Hepatocyte (in vitro differentiated cells): Measurements from ENCODE around the gene TRIM44. TPM values are rescaled to one million over a fixed set of nuclear protein-coding genes. Genes with fewer than 3 reads are reported as not detected.
"Not testable (repeated sequence)": the region's sequence is repeated elsewhere in the genome, so short reads cannot be mapped to it uniquely, and the experiment has no call there.

Experiments used
- DNase-seq: peaks from one replicate; pipeline ENCODE4 v3.0.0-alpha.2; 2016; ENCODE audit warnings: low spot score
- H2AFZ ChIP-seq: fragments of 200-600 bp; sonication (generic); 2 replicates; pipeline ENCODE4 v1.6.0; 2016; ENCODE audit warnings: antibody characterized with exemption, mild to moderate bottlenecking
- H3K27ac ChIP-seq: fragments of 200-600 bp; sonication (generic); 2 replicates; pipeline ENCODE4 v1.5.1; 2016; ENCODE audit warnings: mild to moderate bottlenecking
- H3K27me3 ChIP-seq: fragments of 200-600 bp; sonication (generic); 2 replicates; pipeline ENCODE4 v1.6.1; 2016
- H3K36me3 ChIP-seq: fragments of 200-600 bp; sonication (generic); replicated peaks from 2 replicates; pipeline ENCODE4 v1.5.1; 2016; ENCODE audit warnings: low read depth; ENCODE audit not compliant: insufficient read depth
- H3K4me1 ChIP-seq: fragments of 200-600 bp; sonication (generic); 2 replicates; pipeline ENCODE4 v1.5.1; 2016; ENCODE audit warnings: mild to moderate bottlenecking, moderate library complexity; ENCODE audit not compliant: insufficient read depth
- H3K4me2 ChIP-seq: fragments of 200-600 bp; sonication (generic); 2 replicates; pipeline ENCODE4 v1.6.0; 2016
- H3K4me3 ChIP-seq: fragments of 200-600 bp; sonication (generic); 2 replicates; pipeline ENCODE4 v1.5.1; 2016; ENCODE audit warnings: mild to moderate bottlenecking
- H3K79me2 ChIP-seq: fragments of 200-600 bp; sonication (generic); 2 replicates; pipeline ENCODE4 v1.6.0; 2017; ENCODE audit warnings: mild to moderate bottlenecking
- H3K9me2 ChIP-seq: fragments of 200-600 bp; sonication (generic); replicated peaks from 2 replicates; pipeline ENCODE4 v1.6.0; 2017; ENCODE audit warnings: mild to moderate bottlenecking; ENCODE audit not compliant: insufficient read depth
- H3K9me3 ChIP-seq: fragments of 200-600 bp; sonication (generic); 2 replicates; pipeline ENCODE4 v1.5.1; 2016; ENCODE audit warnings: low read depth, mild to moderate bottlenecking
- H4K20me1 ChIP-seq: fragments of 200-600 bp; sonication (generic); 2 replicates; pipeline ENCODE4 v1.6.0; 2016; ENCODE audit warnings: mild to moderate bottlenecking; ENCODE audit not compliant: insufficient read depth, poor library complexity, severe bottlenecking
- EZH2 ChIP-seq: fragments of 200-600 bp; sonication (generic); IDR thresholded peaks from 2 replicates; pipeline ENCODE4 v1.6.1; 2016; ENCODE audit warnings: antibody characterized with exemption, mild to moderate bottlenecking, borderline replicate concordance
- EZH2phosphoT487 ChIP-seq: fragments of 200-600 bp; sonication (generic); IDR thresholded peaks from one replicate; pipeline ENCODE4 v1.6.1; 2018; ENCODE audit warnings: antibody characterized with exemption, mild to moderate bottlenecking, low read depth, moderate library complexity; ENCODE audit not compliant: unreplicated experiment, severe bottlenecking
- WGBS: methylation state at CpG from one replicate; pipeline ENCODE4 v1.1.6; 2016; ENCODE audit warnings: low lambda C conversion rate; ENCODE audit errors: missing lambda C conversion rate; 5-methylcytosine and 5-hydroxymethylcytosine counted together
- polyA plus RNA-seq: library from polyadenylated mRNA; unstranded; fragments of >200 nt; fragmentation: Nextera tagmentation; extraction: Ambion mirVana; gene quantifications from 2 replicates; pipeline ENCODE4 v1.2.1, GENCODE V29; 2016
- total RNA-seq: library from RNA; depleted of rRNA; stranded (reverse); fragments of >200 nt; gene quantifications from 2 replicates; pipeline ENCODE4 v1.2.3, GENCODE V29; 2014
- TF ChIP-seq, protein P1 (sequence below): fragments of 200-600 bp; sonication (generic); IDR thresholded peaks from 2 replicates; pipeline ENCODE4 v1.5.1; 2016; ENCODE audit warnings: antibody characterized with exemption, mild to moderate bottlenecking; ENCODE audit not compliant: poor library complexity

TRIM44 gene
- total and polyA plus RNA-seq, 2 experiments from 2014 or later = 20.8 to 43.2 TPM

DNA sequence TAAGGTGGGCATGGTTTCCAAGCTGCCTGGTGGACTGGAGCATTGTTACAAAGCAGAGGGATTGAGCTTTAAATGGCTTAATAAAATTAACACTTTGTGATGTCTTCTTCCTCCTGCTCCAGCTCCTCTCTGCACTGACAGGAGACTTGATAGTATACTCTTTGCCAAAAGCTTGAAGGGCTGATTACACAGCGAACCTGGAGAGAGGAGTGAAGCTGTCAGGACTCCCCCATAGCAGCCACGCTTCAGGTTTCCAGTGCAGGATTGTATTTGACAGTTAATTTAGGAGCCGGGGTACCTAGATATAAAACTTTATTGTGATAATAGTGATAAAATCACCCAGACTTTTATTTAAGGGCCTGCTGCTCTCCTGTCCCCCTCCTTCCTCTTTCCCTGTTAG, 50.0 kb downstream of the TRIM44 start:
- H2AFZ ChIP-seq = no peak overlapping the region
- H3K27me3 ChIP-seq = no peaks in the 10 kb centered on the region
- no peaks in the 10 kb centered on the region for H3K9me2 ChIP-seq
- H3K27ac ChIP-seq = no peak overlapping the region
- no peaks in the 10 kb centered on the region for H3K9me3 ChIP-seq
- 89% methylated on average over 3 of the region's 3 CpGs for WGBS
- no peak for DNase-seq
- TF ChIP-seq EZH2 (no peak), EZH2phosphoT487 (no peak)
- TF ChIP-seq, protein P1, sequence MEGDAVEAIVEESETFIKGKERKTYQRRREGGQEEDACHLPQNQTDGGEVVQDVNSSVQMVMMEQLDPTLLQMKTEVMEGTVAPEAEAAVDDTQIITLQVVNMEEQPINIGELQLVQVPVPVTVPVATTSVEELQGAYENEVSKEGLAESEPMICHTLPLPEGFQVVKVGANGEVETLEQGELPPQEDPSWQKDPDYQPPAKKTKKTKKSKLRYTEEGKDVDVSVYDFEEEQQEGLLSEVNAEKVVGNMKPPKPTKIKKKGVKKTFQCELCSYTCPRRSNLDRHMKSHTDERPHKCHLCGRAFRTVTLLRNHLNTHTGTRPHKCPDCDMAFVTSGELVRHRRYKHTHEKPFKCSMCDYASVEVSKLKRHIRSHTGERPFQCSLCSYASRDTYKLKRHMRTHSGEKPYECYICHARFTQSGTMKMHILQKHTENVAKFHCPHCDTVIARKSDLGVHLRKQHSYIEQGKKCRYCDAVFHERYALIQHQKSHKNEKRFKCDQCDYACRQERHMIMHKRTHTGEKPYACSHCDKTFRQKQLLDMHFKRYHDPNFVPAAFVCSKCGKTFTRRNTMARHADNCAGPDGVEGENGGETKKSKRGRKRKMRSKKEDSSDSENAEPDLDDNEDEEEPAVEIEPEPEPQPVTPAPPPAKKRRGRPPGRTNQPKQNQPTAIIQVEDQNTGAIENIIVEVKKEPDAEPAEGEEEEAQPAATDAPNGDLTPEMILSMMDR = no peak
- H4K20me1 ChIP-seq = no peaks in the 10 kb centered on the region
- H3K4me3 ChIP-seq = no peak overlapping the region
- no peaks in the 10 kb centered on the region for H3K36me3 ChIP-seq
- no peak overlapping the region for H3K4me2 ChIP-seq
- H3K79me2 ChIP-seq = peaks cover 27% of the 10 kb centered on the region
- H3K4me1 ChIP-seq = no peaks in the 10 kb centered on the region

DNA sequence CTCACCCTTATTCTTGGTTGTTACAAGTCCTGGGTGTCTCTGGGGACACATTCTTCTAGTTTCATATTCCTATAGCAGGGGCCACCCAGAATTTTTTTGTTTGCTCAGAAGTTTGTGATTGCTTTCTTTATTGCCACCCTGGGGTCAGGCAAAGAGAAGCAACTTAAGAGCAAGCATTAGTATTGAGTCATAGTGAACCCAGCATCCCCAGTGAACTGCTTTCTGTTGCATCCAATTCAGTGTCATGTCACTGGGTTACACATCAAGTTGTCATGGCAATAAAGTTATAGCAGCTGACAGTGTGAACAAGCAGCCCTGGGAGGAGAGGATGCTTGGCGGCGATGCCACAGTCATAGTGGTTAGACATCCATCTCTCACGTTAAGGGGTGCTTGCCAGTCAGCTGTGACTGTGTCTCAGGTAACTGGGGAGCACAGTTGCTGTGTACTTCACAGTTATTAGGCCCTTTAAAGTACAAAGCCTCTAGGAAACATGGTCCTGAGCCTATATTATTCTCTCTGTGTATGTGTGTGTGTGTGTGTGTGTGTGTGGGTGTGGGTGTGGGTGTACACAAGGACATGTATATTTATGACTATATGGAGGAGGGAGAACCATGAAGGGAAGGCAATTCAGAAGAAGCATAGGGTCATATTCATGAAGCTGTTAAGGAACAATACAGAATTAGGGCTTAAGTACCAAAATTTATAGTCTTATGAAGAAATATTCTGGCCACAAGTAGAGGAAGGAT, 52.5 kb downstream of the TRIM44 start:
- 80% methylated on average over 3 of the region's 3 CpGs for WGBS
- H4K20me1 ChIP-seq = peaks cover 4% of the 10 kb centered on the region

DNA sequence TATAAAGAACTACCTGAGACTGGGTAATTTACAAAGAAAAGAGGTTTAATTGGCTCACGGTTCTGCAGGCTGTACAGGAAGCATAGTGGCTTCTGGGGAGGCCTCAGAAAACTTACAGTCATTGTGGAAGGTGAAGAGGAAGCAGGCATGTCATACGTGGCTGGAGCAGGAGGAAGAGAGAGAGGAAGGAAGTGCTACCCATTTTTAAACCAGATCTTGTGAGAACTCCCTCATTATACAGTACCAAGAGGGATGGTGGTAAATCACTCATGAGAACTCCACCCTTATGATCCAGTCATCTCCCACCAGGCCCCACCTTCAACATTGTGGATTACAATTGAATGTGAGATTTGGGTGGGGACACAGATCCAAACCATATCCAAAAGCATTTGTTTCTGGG, 53.1 kb downstream of the TRIM44 start:
- not testable (repeated sequence) for H3K4me2 ChIP-seq, H3K4me3 ChIP-seq, H3K9me2 ChIP-seq, DNase-seq, H3K27me3 ChIP-seq, H2AFZ ChIP-seq, H3K9me3 ChIP-seq, H4K20me1 ChIP-seq, H3K4me1 ChIP-seq, H3K27ac ChIP-seq, H3K36me3 ChIP-seq
- peaks cover 48% of the 10 kb centered on the region for H3K79me2 ChIP-seq
- 86% methylated on average over 2 of the region's 2 CpGs for WGBS

More for the DNA sequence above, 52.5 kb downstream of the TRIM44 start:
- H3K27me3 ChIP-seq = no peaks in the 10 kb centered on the region
- no peak for TF ChIP-seq EZH2
- TF ChIP-seq, protein P1 = no peak
- H3K4me3 ChIP-seq = no peak overlapping the region
- H3K4me1 ChIP-seq = no peaks in the 10 kb centered on the region
- no peaks in the 10 kb centered on the region for H3K36me3 ChIP-seq
- no peak overlapping the region for H2AFZ ChIP-seq
- H3K27ac ChIP-seq = no peak overlapping the region
- no peaks in the 10 kb centered on the region for H3K9me3 ChIP-seq
- no peaks in the 10 kb centered on the region for H3K9me2 ChIP-seq
- no peak overlapping the region for H3K4me2 ChIP-seq
- H3K79me2 ChIP-seq = peaks cover 42% of the 10 kb centered on the region
- peak; percentile 20 for DNase-seq

DNA sequence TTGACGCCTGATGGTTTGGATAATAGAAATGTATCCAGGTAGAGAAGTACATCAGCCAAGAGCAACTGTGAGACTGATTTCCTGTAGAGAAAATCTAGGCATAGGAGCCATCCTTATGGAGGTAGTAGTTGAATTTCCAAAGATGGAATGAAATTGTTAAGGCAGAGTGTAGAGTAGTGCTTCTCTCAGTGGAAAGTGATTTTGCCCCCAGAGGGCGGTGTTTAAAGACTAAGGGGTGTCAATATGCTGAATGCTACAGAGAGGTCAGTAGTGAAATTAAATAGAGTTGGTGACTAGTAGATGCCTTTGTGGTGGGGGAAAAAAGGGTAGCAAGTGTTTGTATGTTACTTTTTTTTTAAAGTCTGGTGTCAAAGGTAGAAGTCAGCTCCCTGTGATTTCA, 54.5 kb downstream of the TRIM44 start:
- Histone ChIP-seq H3K36me3 (no peaks in the 10 kb centered on the region), H2AFZ (no peak overlapping the region), H3K27me3 (no peaks in the 10 kb centered on the region), H3K9me3 (no peaks in the 10 kb centered on the region), H3K4me3 (no peak overlapping the region), H4K20me1 (peaks cover 16% of the 10 kb centered on the region), H3K9me2 (no peaks in the 10 kb centered on the region), H3K4me1 (no peaks in the 10 kb centered on the region), H3K79me2 (peaks cover 56% of the 10 kb centered on the region), H3K4me2 (no peak overlapping the region), H3K27ac (no peak overlapping the region)
- no peak for DNase-seq
- WGBS = 93% methylated on average over 2 of the region's 2 CpGs
- TF ChIP-seq EZH2 (no peak), EZH2phosphoT487 (no peak)
- TF ChIP-seq, protein P1 = no peak
